ENCODE results near the gene CARHSP1. TPM values are rescaled to one million over a fixed set of nuclear protein-coding genes. Genes with fewer than 3 reads are reported as not detected.

CARHSP1 gene
- total and polyA plus RNA-seq, 2 of the 8 experiments (the other 6 are each of a cell fraction or from before 2014, with no cell fraction given) = 292 to 300 TPM

DNA sequence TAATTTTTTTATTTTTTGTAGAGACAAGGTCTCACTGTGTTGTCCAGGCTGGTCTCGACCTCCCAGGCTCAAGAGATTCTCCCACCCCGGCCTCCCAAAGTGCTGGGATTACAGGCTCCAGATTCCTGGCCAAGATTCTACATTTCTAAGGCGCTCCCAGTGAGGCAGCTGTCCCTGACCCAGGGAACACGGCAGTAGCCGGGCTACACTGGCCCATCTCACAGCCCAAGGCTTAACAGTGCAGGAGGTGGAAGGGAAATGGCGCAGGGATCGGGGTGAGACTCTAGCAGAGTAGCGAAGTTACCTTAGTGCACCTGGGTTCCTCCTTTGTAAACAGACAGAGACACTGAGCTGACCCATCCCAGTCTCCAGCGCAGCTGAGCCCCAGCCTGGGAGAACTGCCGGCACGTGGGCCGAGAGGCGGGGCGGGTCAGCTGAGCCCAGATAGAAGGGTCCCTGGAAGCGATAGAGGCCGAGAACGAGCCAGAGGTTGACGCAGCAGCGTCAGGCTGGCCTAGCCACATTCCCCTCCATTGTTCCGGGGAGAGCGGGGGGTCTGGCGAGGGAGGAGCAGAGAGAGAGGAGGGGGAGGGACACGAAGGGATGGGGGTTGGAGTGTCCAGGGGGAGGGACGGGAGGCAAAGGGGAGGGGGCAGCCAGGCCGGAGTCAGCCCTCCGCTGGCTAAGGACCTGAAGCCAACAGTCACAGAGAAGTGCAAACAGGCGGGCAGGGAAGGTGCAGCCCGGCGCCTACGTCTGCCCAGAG lies 2.5 kb downstream of the CARHSP1 start:
- peak overlapping the region; percentile 11; the same call in 1 of the 2 replicates for H2BK12ac ChIP-seq (ENCODE audit: low read depth, low read length)
- peak overlapping the region; percentile 93; the same call in 1 of the 2 replicates for H3K18ac ChIP-seq (ENCODE audit: extremely low read depth, low read length)
- peak overlapping the region; percentile 74 to 92 (median 78) for H3K4me3 ChIP-seq (ENCODE audit: extremely low read depth in 1 of 4, insufficient read depth in 2 of 4, low read depth in 3 of 4, low read length in 4 of 4)
- H4K20me1 ChIP-seq (replicated peaks in 1 of 2; ENCODE audit: control insufficient read depth in 1 of 2, insufficient read depth in 2 of 2, low read length in 2 of 2) = peaks cover 30 to 45% of the 10 kb centered on the region in 2 experiments
- POLR2A ChIA-PET (ENCODE audit: partially characterized antibody) = interaction anchor here (0.7 to 29.1 kb wide), 7 partner anchors 7 to 225 kb away, joined by 3 to 456 read pairs (median 8); partner anchors contain the start of genes CARHSP1, HAPSTR1 and LITAFD
- H3K4me1 ChIP-seq (replicated peaks in 1 of 4; ENCODE audit: control insufficient read depth in 3 of 4, insufficient read depth in 4 of 4, low read length in 3 of 4) = peaks cover 22 to 46% (median 36%) of the 10 kb centered on the region in 4 experiments
- no peak overlapping the region for H3K23ac ChIP-seq (ENCODE audit: insufficient read length)
- H4K8ac ChIP-seq (ENCODE audit: extremely low read depth, insufficient read depth, low read length) = peak overlapping the region; percentile 82
- H2BK5ac ChIP-seq (ENCODE audit: low read depth, low read length) = peak overlapping the region; percentile 83; the same call in 1 of the 2 replicates
- no peak overlapping the region for H2BK15ac ChIP-seq (ENCODE audit: low read length)
- H3K9ac ChIP-seq (replicated peaks in 1 of 4; ENCODE audit: extremely low read depth in 1 of 4, low read depth in 3 of 4, low read length in 3 of 4) = peak overlapping the region in 3 of 4 experiments; percentile 70 to 80 (median 70); a peak in 5 of 7 replicates
- peak; percentile 87 to 92 for DNase-seq (ENCODE audit: low read depth in 1 of 2, low spot score in 2 of 2)
- CTCF ChIA-PET (ENCODE audit: partially characterized antibody) = interaction anchor here (1.0 to 10.5 kb wide), 4 partner anchors 14 to 201 kb away, joined by 3 to 90 read pairs (median 10); no protein-coding TSS in a partner anchor
- peak overlapping the region; percentile 2 for H3K4ac ChIP-seq (replicated peaks; ENCODE audit: insufficient read length, low read depth, low read length)
- no peak overlapping the region for H3K14ac ChIP-seq (ENCODE audit: insufficient read length)
- H3K79me2 ChIP-seq (ENCODE audit: control insufficient read depth in 1 of 2, insufficient read depth in 2 of 2, low read length in 2 of 2) = peaks cover 43 to 65% of the 10 kb centered on the region in 2 experiments
- peaks cover 24% of the 10 kb centered on the region for H3K79me1 ChIP-seq (ENCODE audit: low read depth, low read length)
- no peak overlapping the region for H2BK20ac ChIP-seq (ENCODE audit: low read length)
- peak overlapping the region; percentile 86; the same call in 1 of the 2 replicates for H2AK5ac ChIP-seq (ENCODE audit: low read depth, low read length)
- FAIRE-seq = peak; percentile 13
- H4K91ac ChIP-seq (replicated peaks; ENCODE audit: insufficient read length, low read length) = peak overlapping the region; percentile 85
- no peaks in the 10 kb centered on the region for H3K27me3 ChIP-seq (replicated peaks in 1 of 4; ENCODE audit: control insufficient read depth in 3 of 4, extremely low read depth in 1 of 4, insufficient read depth in 3 of 4, low read length in 3 of 4)
- H3K9me3 ChIP-seq (ENCODE audit: insufficient read depth in 2 of 2, low read depth in 1 of 2, low read length in 1 of 2) = no peaks in the 10 kb centered on the region
- WGBS, 2 experiments (ENCODE audit: extremely low coverage in 1 of 2, insufficient coverage in 1 of 2, insufficient read length in 1 of 2, insufficient replicate concordance in 2 of 2, low coverage in 1 of 2, low lambda C conversion rate in 2 of 2, missing lambda C conversion rate in 1 of 2) = 12% methylated on average over 23 of the region's 30 CpGs; no CpG with 5 or more reads in 1 of the 2 experiments
- H2BK120ac ChIP-seq (replicated peaks; ENCODE audit: low read depth, low read length) = no peak overlapping the region
- H3K36me3 ChIP-seq (ENCODE audit: control insufficient read depth in 2 of 4, insufficient read depth in 4 of 4, low read length in 3 of 4) = peaks cover 0 to 14% (median 4%) of the 10 kb centered on the region in 4 experiments; a peak in 4 of 8 replicates
- H3K4me2 ChIP-seq (ENCODE audit: insufficient read depth in 1 of 2, low read depth in 2 of 2, low read length in 2 of 2) = peak overlapping the region; percentile 91 to 99
- peak overlapping the region; percentile 65 for H3K56ac ChIP-seq (replicated peaks; ENCODE audit: insufficient read length, low read depth, low read length)
- peaks cover 23% of the 10 kb centered on the region for H3K23me2 ChIP-seq (ENCODE audit: low read depth, low read length)
- peak overlapping the region; percentile 40 for H4K5ac ChIP-seq (ENCODE audit: insufficient read length, low read depth, low read length)
- H3K27ac ChIP-seq (ENCODE audit: low read depth, low read length) = peak overlapping the region; percentile 53; the same call in 1 of the 2 replicates
- H2AFZ ChIP-seq (ENCODE audit: low read length) = no peak overlapping the region
- TF ChIP-seq EGR1 (IDR thresholded peaks at IDR 0.05; ENCODE audit: borderline replicate concordance, low read depth, low read length) (peak; percentile 27; the same call in 1 of the 2 replicates), NRF1 (IDR thresholded peaks at IDR 0.05; ENCODE audit: low read depth, low read length) (no peak)
